Caco-2 (cell line): ENCODE measurements around the gene KIF1A. TPM values are rescaled to one million over a fixed set of nuclear protein-coding genes. Genes with fewer than 3 reads are reported as not detected.

Experiments
- BruUV-seq: library from RNA; stranded (reverse); fragments of 400-500 nt; replicated peaks from 2 replicates; lab custom pipeline; 2021; lab: Mats Ljungman, UMichigan
- CTCF ChIA-PET: fragments of 300-600 bp; sonication (Branson Sonifier 250); formaldehyde crosslinking; loops from one replicate; lab custom pipeline; 2022; ENCODE audit warnings: antibody characterized with exemption; lab: Charles Lee
- POLR2A ChIA-PET: fragments of 300-600 bp; sonication (Branson Sonifier 250); formaldehyde crosslinking; loops from one replicate; lab custom pipeline; 2022; ENCODE audit warnings: antibody characterized with exemption; lab: Charles Lee
- DNase-seq, 2 experiments: peaks; one replicate each; pipeline versions ENCODE4 v3.0.0 to v3.0.0-alpha.2; 2020 to 2022
- H3K27me3 ChIP-seq: replicated peaks from 2 replicates; pipeline ENCODE4 v1.6.0; 2011; ENCODE audit warnings: low read length; ENCODE audit not compliant: control insufficient read depth, insufficient read depth
- H3K36me3 ChIP-seq: 2 replicates; pipeline ENCODE4 v1.5.1; 2011; ENCODE audit warnings: low read length; ENCODE audit not compliant: control insufficient read depth, insufficient read depth
- H3K4me1 ChIP-seq: fragments of 250-450 bp; sonication (Bioruptor Pico); 2 replicates; pipeline ENCODE4 v1.5.1; 2020; ENCODE audit warnings: mild to moderate bottlenecking
- H3K4me3 ChIP-seq: 2 replicates; pipeline ENCODE4 v1.5.1; 2011; ENCODE audit warnings: low read depth, mild to moderate bottlenecking, control low read depth, low read length
- H3K9me3 ChIP-seq: fragments of 250-450 bp; sonication (Bioruptor Pico); 2 replicates; pipeline ENCODE4 v1.5.1; 2020; ENCODE audit warnings: mild to moderate bottlenecking, moderate library complexity
- H3K27ac Mint-ChIP-seq: one replicate; pipeline ENCODE4 v1.8.0; 2022; ENCODE audit warnings: mixed read lengths; ENCODE audit not compliant: unreplicated experiment
- H3K27me3 Mint-ChIP-seq: one replicate; pipeline ENCODE4 v1.8.0; 2022; ENCODE audit warnings: mixed read lengths; ENCODE audit not compliant: insufficient read depth, unreplicated experiment
- H3K36me3 Mint-ChIP-seq: one replicate; pipeline ENCODE4 v1.8.0; 2022; ENCODE audit warnings: mild to moderate bottlenecking, mixed read lengths; ENCODE audit not compliant: insufficient read depth, unreplicated experiment
- H3K4me1 Mint-ChIP-seq: one replicate; pipeline ENCODE4 v1.8.0; 2022; ENCODE audit warnings: low read depth, mixed read lengths; ENCODE audit not compliant: unreplicated experiment
- H3K4me3 Mint-ChIP-seq: one replicate; pipeline ENCODE4 v1.8.0; 2022; ENCODE audit warnings: mild to moderate bottlenecking, moderate library complexity, mixed read lengths; ENCODE audit not compliant: unreplicated experiment
- H3K9me3 Mint-ChIP-seq: one replicate; pipeline ENCODE4 v1.8.0; 2022; ENCODE audit warnings: mixed read lengths; ENCODE audit not compliant: unreplicated experiment
- intact Hi-C: fragments of 100-400 bp; cut with micrococcal nuclease; formaldehyde crosslinking; loops from one replicate; pipeline ENCODE4 v1.10.0; 2022; ENCODE audit not compliant: unreplicated experiment
- total RNA-seq: library from RNA; stranded (reverse); gene quantifications from 2 replicates; pipeline ENCODE4 v1.2.3, GENCODE V29; 2022
- TF ChIP-seq, protein P1 (sequence below), 2 experiments: fragments of 200-600 bp in 1 of 2; IDR thresholded peaks; 1 replicate in 1 of 2; 2 replicates in 1 of 2; pipeline versions ENCODE4 v1.5.1 to v1.8.0; 2011 to 2022; ENCODE audit warnings: antibody characterized with exemption in 1 of 2, control low read depth in 1 of 2, inconsistent platforms in 1 of 2, low read depth in 1 of 2, low read length in 1 of 2, mild to moderate bottlenecking in 1 of 2, moderate library complexity in 1 of 2; ENCODE audit not compliant: insufficient read depth in 1 of 2, severe bottlenecking in 1 of 2, unreplicated experiment in 1 of 2

KIF1A gene
- total RNA-seq, 1 experiment from 2014 or later, result 33.1 TPM

DNA sequence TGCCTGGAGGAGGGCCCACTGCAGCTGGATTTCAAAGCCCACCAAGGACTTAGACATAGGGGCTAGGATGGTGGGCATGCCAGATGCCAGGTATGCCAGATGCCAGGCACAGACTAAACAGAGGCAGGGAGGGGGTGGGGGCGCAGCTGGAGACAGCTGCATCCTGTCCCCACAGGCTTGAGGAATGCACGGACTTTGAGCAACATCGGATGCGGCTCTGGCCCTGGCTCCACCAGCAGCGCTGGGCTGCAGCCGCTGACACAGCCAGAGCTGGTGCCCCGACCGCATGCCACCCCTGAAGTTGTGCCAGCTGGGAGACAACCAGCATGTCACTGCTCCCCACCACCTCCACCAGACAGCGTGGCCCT lies 88.9 kb downstream of the KIF1A start:
- ChIA-PET POLR2A (no interaction called here), CTCF (no interaction called here)
- H3K36me3 Mint-ChIP-seq, result no peaks in the 10 kb centered on the region
- no peaks in the 10 kb centered on the region for H3K4me1 ChIP-seq
- H3K4me3 ChIP-seq, result no peak overlapping the region
- BruUV-seq, result no TSS peak
- no peak overlapping the region for H3K27ac Mint-ChIP-seq
- no peak overlapping the region for H3K4me3 Mint-ChIP-seq
- no peaks in the 10 kb centered on the region for H3K27me3 Mint-ChIP-seq
- H3K36me3 ChIP-seq, result no peaks in the 10 kb centered on the region
- no peaks in the 10 kb centered on the region for H3K9me3 Mint-ChIP-seq
- no peaks in the 10 kb centered on the region for H3K4me1 Mint-ChIP-seq
- no peak for DNase-seq
- no peaks in the 10 kb centered on the region for H3K27me3 ChIP-seq
- intact Hi-C loops, result no loop called here
- H3K9me3 ChIP-seq, result no peaks in the 10 kb centered on the region
- TF ChIP-seq, protein P1, sequence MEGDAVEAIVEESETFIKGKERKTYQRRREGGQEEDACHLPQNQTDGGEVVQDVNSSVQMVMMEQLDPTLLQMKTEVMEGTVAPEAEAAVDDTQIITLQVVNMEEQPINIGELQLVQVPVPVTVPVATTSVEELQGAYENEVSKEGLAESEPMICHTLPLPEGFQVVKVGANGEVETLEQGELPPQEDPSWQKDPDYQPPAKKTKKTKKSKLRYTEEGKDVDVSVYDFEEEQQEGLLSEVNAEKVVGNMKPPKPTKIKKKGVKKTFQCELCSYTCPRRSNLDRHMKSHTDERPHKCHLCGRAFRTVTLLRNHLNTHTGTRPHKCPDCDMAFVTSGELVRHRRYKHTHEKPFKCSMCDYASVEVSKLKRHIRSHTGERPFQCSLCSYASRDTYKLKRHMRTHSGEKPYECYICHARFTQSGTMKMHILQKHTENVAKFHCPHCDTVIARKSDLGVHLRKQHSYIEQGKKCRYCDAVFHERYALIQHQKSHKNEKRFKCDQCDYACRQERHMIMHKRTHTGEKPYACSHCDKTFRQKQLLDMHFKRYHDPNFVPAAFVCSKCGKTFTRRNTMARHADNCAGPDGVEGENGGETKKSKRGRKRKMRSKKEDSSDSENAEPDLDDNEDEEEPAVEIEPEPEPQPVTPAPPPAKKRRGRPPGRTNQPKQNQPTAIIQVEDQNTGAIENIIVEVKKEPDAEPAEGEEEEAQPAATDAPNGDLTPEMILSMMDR (IDR thresholded peaks at IDR 0.05; ENCODE audit: insufficient read depth in 1 of 2, low read depth in 1 of 2, low read length in 1 of 2, severe bottlenecking in 1 of 2, unreplicated experiment in 1 of 2), result no peak

GRCh38 chr2:240730501-240731177 lies 89.4 kb downstream of the KIF1A start:
- Mint-ChIP-seq H3K9me3 (no peaks in the 10 kb centered on the region), H3K27me3 (no peaks in the 10 kb centered on the region), H3K4me1 (no peaks in the 10 kb centered on the region), H3K27ac (no peak overlapping the region), H3K4me3 (no peak overlapping the region), H3K36me3 (no peaks in the 10 kb centered on the region)
- TF ChIP-seq, protein P1 (IDR thresholded peaks at IDR 0.05; ENCODE audit: insufficient read depth in 1 of 2, low read depth in 1 of 2, low read length in 1 of 2, severe bottlenecking in 1 of 2, unreplicated experiment in 1 of 2), result no peak
- Histone ChIP-seq H3K27me3 (no peaks in the 10 kb centered on the region), H3K4me3 (no peak overlapping the region), H3K9me3 (no peaks in the 10 kb centered on the region), H3K4me1 (no peaks in the 10 kb centered on the region), H3K36me3 (no peaks in the 10 kb centered on the region)
- BruUV-seq, result no TSS peak
- no peak for DNase-seq
- intact Hi-C loops, result no loop called here
- CTCF ChIA-PET, result no interaction called here
- POLR2A ChIA-PET, result no interaction called here

DNA sequence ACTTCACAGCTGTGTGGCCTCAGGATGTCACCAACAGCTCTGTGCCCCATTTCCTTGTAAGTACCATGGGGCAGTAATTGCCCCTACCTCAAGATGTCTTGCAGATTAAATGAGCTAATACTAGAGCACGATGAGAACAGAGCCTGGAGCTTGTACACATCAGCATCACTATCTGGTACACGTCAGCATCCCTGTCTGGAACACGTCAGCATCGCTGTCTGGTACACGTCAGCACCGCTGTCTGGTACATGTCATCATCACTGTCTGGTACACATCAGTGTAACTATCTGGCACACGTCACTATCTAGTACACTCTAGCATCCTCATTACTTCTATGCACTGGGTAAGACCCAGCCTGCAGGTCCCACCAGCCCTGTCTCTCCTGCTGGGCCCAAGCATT lies 91.2 kb downstream of the KIF1A start:
- H3K27me3 ChIP-seq, result no peaks in the 10 kb centered on the region
- POLR2A ChIA-PET, result no interaction called here
- DNase-seq, result no peak
- no TSS peak for BruUV-seq
- H3K4me1 ChIP-seq, result no peaks in the 10 kb centered on the region
- H3K36me3 Mint-ChIP-seq, result no peaks in the 10 kb centered on the region
- H3K27me3 Mint-ChIP-seq, result no peaks in the 10 kb centered on the region
- intact Hi-C loops, result no loop called here
- TF ChIP-seq, protein P1 (IDR thresholded peaks at IDR 0.05; ENCODE audit: insufficient read depth in 1 of 2, low read depth in 1 of 2, low read length in 1 of 2, severe bottlenecking in 1 of 2, unreplicated experiment in 1 of 2), result no peak
- H3K27ac Mint-ChIP-seq, result no peak overlapping the region
- H3K4me3 ChIP-seq, result no peak overlapping the region
- H3K36me3 ChIP-seq, result no peaks in the 10 kb centered on the region
- H3K4me1 Mint-ChIP-seq, result no peaks in the 10 kb centered on the region
- H3K9me3 Mint-ChIP-seq, result no peaks in the 10 kb centered on the region
- no peak overlapping the region for H3K4me3 Mint-ChIP-seq
- H3K9me3 ChIP-seq, result no peaks in the 10 kb centered on the region
- CTCF ChIA-PET, result interaction anchor here (1.1 kb wide), 1 partner anchor 111 kb away, joined by 3 read pairs; no protein-coding TSS in a partner anchor
